ENCODE measurements around the gene IGF2.
A peak's percentile ranks its signal among the peaks of the same experiment; 100 is the strongest.
"Not testable (repeated sequence)": the region's sequence is repeated elsewhere in the genome, so short reads cannot be mapped to it uniquely, and the experiment has no call there.

The IGF2 gene, protein sequence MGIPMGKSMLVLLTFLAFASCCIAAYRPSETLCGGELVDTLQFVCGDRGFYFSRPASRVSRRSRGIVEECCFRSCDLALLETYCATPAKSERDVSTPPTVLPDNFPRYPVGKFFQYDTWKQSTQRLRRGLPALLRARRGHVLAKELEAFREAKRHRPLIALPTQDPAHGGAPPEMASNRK

GRCh38 chr11:2139123-2139521 is at the start of gene IGF2:
IGF2 (minus strand) TSS chr11:2139389; CDS start chr11:2135523, 3,866 bp downstream.
- DNase-seq = no peak

GRCh38 chr11:2188745-2189144 is 49.6 kb upstream of the IGF2 start:
- no peak for DNase-seq

DNA sequence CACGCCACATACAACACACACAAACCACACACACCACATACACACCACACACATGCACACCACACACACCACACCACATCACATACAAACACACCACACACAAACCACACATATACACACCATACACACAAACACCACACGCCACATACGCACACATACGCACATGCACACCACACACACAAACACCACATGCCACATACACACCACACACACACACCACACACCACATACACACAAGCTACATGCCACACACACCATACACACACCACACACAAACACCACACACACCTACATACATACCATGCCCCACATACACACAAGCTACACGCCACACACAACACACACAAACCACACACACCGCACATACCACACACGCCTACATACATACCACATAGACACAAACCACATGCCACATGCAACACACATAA is 48.1 kb upstream of the IGF2 start:
- no peak for DNase-seq

- DNase-seq = peak; percentile 71
These were observed 47.6 kb upstream of the IGF2 start for GRCh38 chr11:2186669-2187279.

GRCh38 chr11:2185324-2186085 is 46.3 kb upstream of the IGF2 start:
- DNase-seq = no peak

GRCh38 chr11:2182692-2183474 is 43.7 kb upstream of the IGF2 start:
- DNase-seq = no peak

DNA sequence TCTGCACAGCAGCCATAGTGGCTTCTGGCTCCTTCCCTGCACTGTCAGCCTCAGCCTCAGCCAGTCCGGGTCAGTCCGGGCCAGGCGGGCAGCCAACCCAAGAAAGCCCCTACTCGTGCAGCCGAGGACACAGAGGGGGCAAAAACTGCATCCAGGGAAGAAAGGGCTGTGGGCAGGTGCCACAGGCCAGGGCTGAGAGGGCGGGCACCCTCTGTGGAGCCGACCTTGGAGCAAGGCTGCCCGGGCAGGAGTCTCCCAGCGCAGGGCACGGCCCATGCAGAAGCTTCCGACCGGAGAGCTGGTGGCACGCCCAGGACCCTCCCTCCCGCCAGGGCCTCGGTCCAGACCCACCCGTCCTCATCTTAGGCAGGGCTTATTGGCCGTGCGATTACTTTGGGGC is 42.9 kb upstream of the IGF2 start:
- no peak for DNase-seq

- no peak for DNase-seq
These were observed 41.7 kb upstream of the IGF2 start for GRCh38 chr11:2180789-2181370.

GRCh38 chr11:2180347-2180746 is 41.2 kb upstream of the IGF2 start:
- DNase-seq = no peak

DNA sequence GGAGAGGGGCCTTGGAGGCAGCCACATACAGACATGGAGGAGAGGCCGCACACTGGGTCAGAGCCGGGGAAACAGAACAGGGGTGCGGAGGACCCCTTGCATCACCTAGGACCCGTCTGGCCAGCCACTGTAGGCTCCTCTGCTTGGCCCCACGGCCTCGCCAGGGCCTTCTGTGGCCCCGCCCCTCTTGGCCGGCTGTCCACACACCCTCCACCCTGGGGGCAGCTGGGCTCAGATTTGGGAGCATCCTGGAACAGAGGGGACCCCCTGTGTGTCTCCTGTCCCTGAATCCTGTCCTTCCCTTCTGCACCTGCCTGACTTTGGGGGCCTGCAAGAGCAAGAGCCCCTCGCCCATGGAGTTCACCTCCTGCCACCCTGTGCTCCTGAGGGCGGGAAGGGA is 40.3 kb upstream of the IGF2 start:
- no peak for DNase-seq

GRCh38 chr11:2178906-2179494 is 39.8 kb upstream of the IGF2 start:
- no peak for DNase-seq

- not testable (repeated sequence) for DNase-seq
These were observed 39.0 kb upstream of the IGF2 start for GRCh38 chr11:2178055-2178773.

GRCh38 chr11:2177076-2177475 is 37.9 kb upstream of the IGF2 start:
- DNase-seq = no peak

DNA sequence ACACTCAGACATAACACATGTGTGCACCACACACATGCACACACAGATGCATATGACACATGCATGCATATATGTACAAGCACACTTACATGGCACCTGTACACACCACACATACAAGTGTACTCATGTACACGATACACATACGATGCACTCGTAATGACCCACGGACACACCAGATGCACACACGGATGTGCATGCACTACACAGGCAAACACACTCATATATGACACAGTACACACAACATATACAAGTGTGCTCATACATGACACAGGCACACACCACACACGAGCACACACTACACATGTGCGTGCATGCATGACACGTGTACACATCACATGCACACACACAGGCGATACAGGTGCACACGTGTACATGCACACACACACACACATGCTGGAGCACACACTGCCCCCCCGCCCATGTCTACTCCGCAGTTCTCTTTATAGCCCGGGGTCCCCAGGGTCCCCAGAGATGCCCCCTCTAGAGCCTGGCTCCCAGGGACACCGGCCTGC is 37.3 kb upstream of the IGF2 start:
- DNase-seq = no peak

DNA sequence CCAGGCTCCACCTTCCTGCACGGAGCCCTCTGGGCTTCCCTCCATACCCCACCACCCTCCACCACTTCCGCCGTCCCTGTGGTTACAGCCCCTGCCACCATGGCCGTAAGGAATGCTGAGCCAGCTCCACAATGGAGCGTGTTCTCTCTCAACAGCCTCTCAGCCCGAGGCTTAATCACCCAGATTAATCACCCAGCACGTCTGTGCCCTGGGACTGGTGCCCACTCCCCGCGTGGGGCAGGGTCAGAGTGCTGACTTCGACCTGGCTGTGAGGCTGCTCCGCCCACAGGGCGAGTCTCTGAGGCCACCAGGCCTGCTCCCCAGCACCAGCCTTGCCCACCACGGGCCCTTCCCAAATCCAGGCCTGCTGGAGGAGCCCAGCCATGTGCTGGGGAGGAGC is 36.5 kb upstream of the IGF2 start:
- no peak for DNase-seq

GRCh38 chr11:2174361-2174760 is 35.2 kb upstream of the IGF2 start:
- no peak for DNase-seq

DNA sequence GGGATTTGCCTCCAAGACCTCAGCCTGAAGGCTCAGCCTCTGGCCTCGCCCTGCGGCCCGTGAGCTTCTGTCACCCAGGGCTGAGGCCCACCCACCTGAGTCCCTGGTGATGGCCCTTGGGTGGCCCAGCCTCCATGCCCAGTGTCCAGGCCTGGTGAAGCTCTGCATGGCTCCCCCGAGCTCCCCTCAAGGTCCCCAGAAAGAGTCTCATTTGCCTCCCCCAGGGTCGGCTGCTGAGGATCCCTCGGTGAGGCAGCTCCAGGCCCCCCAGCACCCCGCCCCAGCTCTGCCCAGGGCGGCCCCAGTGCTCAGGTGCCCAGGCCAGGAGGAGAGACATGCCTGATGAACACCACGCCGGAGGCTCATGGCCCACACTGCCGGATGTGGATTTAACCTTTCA is 34.6 kb upstream of the IGF2 start:
- DNase-seq = no peak

GRCh38 chr11:2173150-2173693 is 34.0 kb upstream of the IGF2 start:
- peak; percentile 39 for DNase-seq

DNA sequence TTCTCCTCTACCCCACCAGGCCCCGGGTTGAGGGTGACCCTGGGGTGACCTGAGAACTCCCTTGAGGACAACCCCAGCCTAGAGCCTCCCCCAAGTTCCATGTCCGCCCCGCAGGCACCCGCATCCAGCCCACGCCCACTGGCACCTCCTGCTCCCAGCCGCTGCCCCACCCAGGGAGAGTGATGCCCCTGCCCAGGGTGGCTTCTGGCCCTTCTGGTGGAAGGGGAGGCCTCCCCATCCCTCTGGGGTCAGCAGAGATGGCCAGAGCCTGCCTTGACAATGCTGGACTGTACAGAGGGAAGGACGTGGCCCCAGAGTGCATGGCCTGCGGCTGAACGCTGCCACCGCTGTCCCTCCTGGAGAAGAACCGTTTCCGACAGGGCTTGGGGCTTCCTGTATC is 33.5 kb upstream of the IGF2 start:
- no peak for DNase-seq

DNA sequence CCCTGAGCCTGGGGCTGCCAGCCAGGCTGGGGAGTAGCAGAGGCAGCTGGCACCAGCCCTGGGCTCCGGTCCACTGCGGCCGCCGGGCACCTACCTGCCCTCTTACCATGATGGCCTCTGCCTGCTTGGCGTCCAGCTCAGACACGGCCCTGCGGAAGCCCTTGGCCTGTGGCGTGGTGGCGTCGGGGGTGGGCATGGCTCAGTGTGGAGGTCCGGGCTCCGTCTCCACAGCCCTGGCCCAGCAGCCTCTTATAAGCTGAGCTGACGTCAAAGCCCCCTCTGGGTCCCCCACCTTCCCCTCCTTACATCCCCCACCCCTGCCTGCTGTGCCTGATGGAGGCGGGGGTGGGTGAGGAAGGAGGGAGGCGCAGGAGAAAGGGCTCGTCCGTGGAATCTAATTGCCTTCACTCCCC is 32.4 kb upstream of the IGF2 start, which contains the start of gene TH:
TSS of gene TH (minus strand) at position 225 of the 413 bp plus-strand sequence. CDS start at position 196, 29 bp downstream.
- DNase-seq = no peak

Measured in hematopoietic multipotent progenitor cell treated with erythropoietin and hydrocortisone succinate and interleukin-3 and kit ligand, for 6 days (in vitro differentiated cells).